ENCODE results near the gene BTNL3. TPM values are rescaled to one million over a fixed set of nuclear protein-coding genes. Genes with fewer than 3 reads are reported as not detected.

BTNL3 gene
- total RNA-seq, 1 donor from 2014 or later, result not detected

DNA sequence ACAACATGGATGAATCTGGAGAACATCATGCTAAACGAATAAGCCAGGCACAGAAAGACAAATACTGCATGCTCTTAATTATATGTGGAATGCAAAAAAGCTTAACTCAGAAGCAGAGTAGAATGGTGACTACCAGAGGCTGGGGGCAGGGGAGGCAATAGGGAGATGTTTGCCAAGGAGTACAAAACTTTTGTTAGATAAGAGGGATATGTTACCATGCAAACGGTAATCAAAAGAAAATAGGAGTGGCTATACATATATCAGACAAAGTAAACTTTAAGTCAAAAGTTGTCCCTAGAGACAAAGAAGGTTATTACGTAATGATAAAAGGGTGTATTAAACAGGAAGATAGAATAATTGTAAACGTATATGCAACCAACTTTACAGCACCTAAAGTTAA lies 17.8 kb upstream of the BTNL3 start:
- Histone ChIP-seq H3K4me3 (ENCODE audit: low read depth, low read length) (no peak overlapping the region), H3K27me3 (ENCODE audit: control insufficient read depth, insufficient read depth, low read length) (no peaks in the 10 kb centered on the region), H3K36me3 (ENCODE audit: control insufficient read depth, insufficient read depth, low read length) (no peaks in the 10 kb centered on the region)
- no peak for DNase-seq (ENCODE audit: low read depth)
- no peak for TF ChIP-seq CTCF (IDR thresholded peaks at IDR 0.05; ENCODE audit: insufficient read depth, low read length, poor library complexity, severe bottlenecking)

GRCh38 chr5:180974612-180975315 lies 13.9 kb upstream of the BTNL3 start:
- Histone ChIP-seq H3K27me3 (ENCODE audit: control insufficient read depth, insufficient read depth, low read length) (no peaks in the 10 kb centered on the region), H3K4me3 (ENCODE audit: low read depth, low read length) (no peak overlapping the region), H3K36me3 (ENCODE audit: control insufficient read depth, insufficient read depth, low read length) (no peaks in the 10 kb centered on the region)
- DNase-seq (ENCODE audit: low read depth), result no peak
- TF ChIP-seq CTCF (IDR thresholded peaks at IDR 0.05; ENCODE audit: insufficient read depth, low read length, poor library complexity, severe bottlenecking), result no peak

- no peaks in the 10 kb centered on the region for H3K36me3 ChIP-seq (ENCODE audit: control insufficient read depth, insufficient read depth, low read length)
- no peak for TF ChIP-seq CTCF (IDR thresholded peaks at IDR 0.05; ENCODE audit: insufficient read depth, low read length, poor library complexity, severe bottlenecking)
- H3K27me3 ChIP-seq (ENCODE audit: control insufficient read depth, insufficient read depth, low read length), result no peaks in the 10 kb centered on the region
- no peak for DNase-seq (ENCODE audit: low read depth)
- H3K4me3 ChIP-seq (ENCODE audit: low read depth, low read length), result no peak overlapping the region
Measured at GRCh38 chr5:180975338-180975737, 13.3 kb upstream of the BTNL3 start.

DNA sequence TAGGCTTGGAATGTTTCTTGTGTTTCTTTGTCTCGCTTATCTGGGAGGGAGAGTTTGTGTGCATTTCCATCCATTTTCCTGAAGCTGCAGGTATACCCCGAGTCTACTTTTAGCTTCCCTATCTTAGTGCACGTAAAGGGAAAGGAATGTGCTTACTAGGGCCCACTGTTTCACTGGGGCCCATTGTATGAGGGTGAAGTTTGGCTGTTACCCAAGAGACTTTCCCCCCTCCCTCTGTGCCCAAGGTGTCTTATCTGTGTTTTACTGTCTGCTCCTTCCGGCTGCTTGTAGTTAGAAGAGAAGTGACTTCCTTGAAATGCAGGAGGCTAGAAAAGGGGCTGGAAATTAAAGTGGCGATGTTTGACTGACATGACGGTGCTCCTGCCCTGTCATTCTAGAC lies 12.1 kb upstream of the BTNL3 start:
- Histone ChIP-seq H3K27me3 (ENCODE audit: control insufficient read depth, insufficient read depth, low read length) (no peaks in the 10 kb centered on the region), H3K4me3 (ENCODE audit: low read depth, low read length) (no peak overlapping the region), H3K36me3 (ENCODE audit: control insufficient read depth, insufficient read depth, low read length) (no peaks in the 10 kb centered on the region)
- TF ChIP-seq CTCF (IDR thresholded peaks at IDR 0.05; ENCODE audit: insufficient read depth, low read length, poor library complexity, severe bottlenecking), result no peak
- no peak for DNase-seq (ENCODE audit: low read depth)

DNA sequence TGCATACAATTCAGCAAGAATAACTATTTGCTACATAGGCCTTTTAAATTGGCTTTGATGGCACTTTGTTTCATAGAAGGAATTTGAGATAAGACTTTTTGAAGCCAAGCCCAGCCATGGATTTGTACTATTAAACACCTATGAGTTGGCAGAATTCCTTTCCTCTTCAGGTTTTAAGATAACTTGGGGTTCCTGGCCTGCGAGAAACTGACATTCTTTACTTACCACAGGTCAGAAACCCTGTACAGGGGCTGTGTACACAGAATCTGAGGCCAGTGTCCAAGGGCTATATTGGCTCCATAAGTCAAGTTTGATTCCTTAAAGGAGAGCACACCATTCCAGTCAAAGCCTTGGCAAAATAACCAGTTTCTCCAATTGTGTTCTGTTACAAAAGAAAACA lies 10.8 kb upstream of the BTNL3 start:
- no peak overlapping the region for H3K4me3 ChIP-seq (ENCODE audit: low read depth, low read length)
- no peaks in the 10 kb centered on the region for H3K36me3 ChIP-seq (ENCODE audit: control insufficient read depth, insufficient read depth, low read length)
- DNase-seq (ENCODE audit: low read depth), result no peak
- no peaks in the 10 kb centered on the region for H3K27me3 ChIP-seq (ENCODE audit: control insufficient read depth, insufficient read depth, low read length)
- TF ChIP-seq CTCF (IDR thresholded peaks at IDR 0.05; ENCODE audit: insufficient read depth, low read length, poor library complexity, severe bottlenecking), result no peak

All from kidney epithelial cell (primary cell).